Measurements from ENCODE around the gene FUT1.

FUT1 gene

GRCh38 chr19:48708471-48708870 lies 44.0 kb downstream of the FUT1 start:
- TF ChIP-seq CTCF (IDR thresholded peaks at IDR 0.05; ENCODE audit: low read depth, low read length): no peak
- no peak overlapping the region for H3K4me3 ChIP-seq (ENCODE audit: low read depth, low read length)

- H3K4me3 ChIP-seq (ENCODE audit: low read depth, low read length): no peak overlapping the region
These were observed 47.0 kb downstream of the FUT1 start for GRCh38 chr19:48705431-48705830.

GRCh38 chr19:48703316-48703715 lies 49.1 kb downstream of the FUT1 start:
- no peak for TF ChIP-seq CTCF (IDR thresholded peaks at IDR 0.05; ENCODE audit: low read depth, low read length)
- H3K4me3 ChIP-seq (ENCODE audit: low read depth, low read length): no peak overlapping the region

More at GRCh38 chr19:48705431-48705830, 47.0 kb downstream of the FUT1 start:
- TF ChIP-seq CTCF (IDR thresholded peaks at IDR 0.05; ENCODE audit: low read depth, low read length): no peak

- TF ChIP-seq CTCF (IDR thresholded peaks at IDR 0.05; ENCODE audit: low read depth, low read length): no peak
- no peak overlapping the region for H3K4me3 ChIP-seq (ENCODE audit: low read depth, low read length)
These were observed 49.7 kb downstream of the FUT1 start for GRCh38 chr19:48702701-48703100.

- no peak for TF ChIP-seq CTCF (IDR thresholded peaks at IDR 0.05; ENCODE audit: low read depth, low read length)
- H3K4me3 ChIP-seq (ENCODE audit: low read depth, low read length): no peak overlapping the region
These were observed 54.4 kb downstream of the FUT1 start for GRCh38 chr19:48698046-48698445.
